ENCODE results near the gene JOSD2. TPM values are rescaled to one million over a fixed set of nuclear protein-coding genes. Genes with fewer than 3 reads are reported as not detected.
A peak's percentile ranks its signal among the peaks of the same experiment; 100 is the strongest.

JOSD2 gene
- total and polyA plus RNA-seq, 9 of the 15 experiments (the other 6 are each of a cell fraction or from before 2014, with no cell fraction given): 0.06 to 14.4 (median 3.1) TPM

DNA sequence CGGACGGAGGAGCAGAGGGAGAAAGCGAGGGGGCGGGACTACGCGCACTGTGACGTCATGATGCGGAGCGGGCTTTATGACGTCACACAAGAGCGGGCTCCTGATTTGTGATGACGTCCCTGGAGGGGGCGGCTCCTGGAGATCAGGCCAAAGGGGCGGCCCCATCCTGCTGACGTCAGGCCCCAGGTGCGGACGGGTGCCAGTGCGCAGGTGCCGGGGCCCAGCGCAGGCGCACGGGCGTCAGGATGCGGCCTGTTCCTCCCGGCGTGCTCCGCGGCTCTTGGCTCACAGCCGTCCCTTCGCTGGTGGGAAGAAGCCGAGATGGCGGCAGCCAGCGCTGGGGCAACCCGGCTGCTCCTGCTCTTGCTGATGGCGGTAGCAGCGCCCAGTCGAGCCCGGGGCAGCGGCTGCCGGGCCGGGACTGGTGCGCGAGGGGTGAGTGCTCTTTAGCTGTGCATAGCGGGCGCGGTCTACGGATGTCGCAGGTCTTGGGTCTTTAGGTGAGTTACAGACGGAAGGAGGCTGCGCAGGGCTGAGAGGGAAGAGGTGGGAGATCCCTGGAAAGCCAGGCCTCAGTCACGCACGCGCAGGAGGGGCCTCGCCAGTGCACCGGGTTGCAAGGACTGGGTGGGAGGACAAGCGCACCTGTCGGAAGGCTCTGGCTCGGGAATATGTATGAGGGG is 34.6 kb downstream of the JOSD2 start, which contains the start of the genes EMC10 and GARIN5A (continued):
- no peak for TF ChIP-seq PRPF4 (IDR thresholded peaks at IDR 0.05; ENCODE audit: insufficient read depth, low read depth, low read length, poor library complexity, severe bottlenecking)
- TF ChIP-seq, protein P1, sequence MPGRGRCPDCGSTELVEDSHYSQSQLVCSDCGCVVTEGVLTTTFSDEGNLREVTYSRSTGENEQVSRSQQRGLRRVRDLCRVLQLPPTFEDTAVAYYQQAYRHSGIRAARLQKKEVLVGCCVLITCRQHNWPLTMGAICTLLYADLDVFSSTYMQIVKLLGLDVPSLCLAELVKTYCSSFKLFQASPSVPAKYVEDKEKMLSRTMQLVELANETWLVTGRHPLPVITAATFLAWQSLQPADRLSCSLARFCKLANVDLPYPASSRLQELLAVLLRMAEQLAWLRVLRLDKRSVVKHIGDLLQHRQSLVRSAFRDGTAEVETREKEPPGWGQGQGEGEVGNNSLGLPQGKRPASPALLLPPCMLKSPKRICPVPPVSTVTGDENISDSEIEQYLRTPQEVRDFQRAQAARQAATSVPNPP (IDR thresholded peaks at IDR 0.05; ENCODE audit: borderline replicate concordance, insufficient read depth, insufficient read length): no peak
- TF ChIP-seq ZNF695 (CRISPR knock-in tag; IDR thresholded peaks at IDR 0.05): no peak
- peak in 1 of 2 experiments; percentile 94; a peak in 2 of 4 replicates for TF ChIP-seq TBL1XR1 (IDR thresholded peaks at IDR 0.05; ENCODE audit: low read length in 2 of 2)
- peak; percentile 39; the same call in 1 of the 2 replicates for TF ChIP-seq PKNOX1 (IDR thresholded peaks at IDR 0.05)
- TF ChIP-seq, protein P2, sequence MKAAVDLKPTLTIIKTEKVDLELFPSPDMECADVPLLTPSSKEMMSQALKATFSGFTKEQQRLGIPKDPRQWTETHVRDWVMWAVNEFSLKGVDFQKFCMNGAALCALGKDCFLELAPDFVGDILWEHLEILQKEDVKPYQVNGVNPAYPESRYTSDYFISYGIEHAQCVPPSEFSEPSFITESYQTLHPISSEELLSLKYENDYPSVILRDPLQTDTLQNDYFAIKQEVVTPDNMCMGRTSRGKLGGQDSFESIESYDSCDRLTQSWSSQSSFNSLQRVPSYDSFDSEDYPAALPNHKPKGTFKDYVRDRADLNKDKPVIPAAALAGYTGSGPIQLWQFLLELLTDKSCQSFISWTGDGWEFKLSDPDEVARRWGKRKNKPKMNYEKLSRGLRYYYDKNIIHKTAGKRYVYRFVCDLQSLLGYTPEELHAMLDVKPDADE (conservative IDR thresholded peaks at IDR 0.05; ENCODE audit: control insufficient read depth, low read depth, low read length): no peak
- no peak for TF ChIP-seq RUNX1 (IDR thresholded peaks at IDR 0.05; ENCODE audit: low read depth)
- TF ChIP-seq CTCF (IDR thresholded peaks at IDR 0.05 in 2 of 3, conservative IDR thresholded peaks at IDR 0.05 in 1 of 3; ENCODE audit: insufficient read depth in 2 of 3, low read depth in 1 of 3, low read length in 3 of 3): no peak
- TF ChIP-seq ZBTB33 (CRISPR knock-in tag; IDR thresholded peaks at IDR 0.05): peak; percentile 95
- no peak for TF ChIP-seq ZNF3 (CRISPR knock-in tag; IDR thresholded peaks at IDR 0.05)
- peak; percentile 23; the same call in 1 of the 2 replicates for TF ChIP-seq MAFK (IDR thresholded peaks at IDR 0.05; ENCODE audit: low read length)
- no peak for TF ChIP-seq ZNF133 (CRISPR knock-in tag; IDR thresholded peaks at IDR 0.05)
- no peak for TF ChIP-seq ESRRB (CRISPR knock-in tag; IDR thresholded peaks at IDR 0.05; ENCODE audit: borderline replicate concordance)
- no peak for TF ChIP-seq EZH2 (IDR thresholded peaks at IDR 0.05; ENCODE audit: borderline replicate concordance, low read depth, low read length)
- TF ChIP-seq, protein P3, sequence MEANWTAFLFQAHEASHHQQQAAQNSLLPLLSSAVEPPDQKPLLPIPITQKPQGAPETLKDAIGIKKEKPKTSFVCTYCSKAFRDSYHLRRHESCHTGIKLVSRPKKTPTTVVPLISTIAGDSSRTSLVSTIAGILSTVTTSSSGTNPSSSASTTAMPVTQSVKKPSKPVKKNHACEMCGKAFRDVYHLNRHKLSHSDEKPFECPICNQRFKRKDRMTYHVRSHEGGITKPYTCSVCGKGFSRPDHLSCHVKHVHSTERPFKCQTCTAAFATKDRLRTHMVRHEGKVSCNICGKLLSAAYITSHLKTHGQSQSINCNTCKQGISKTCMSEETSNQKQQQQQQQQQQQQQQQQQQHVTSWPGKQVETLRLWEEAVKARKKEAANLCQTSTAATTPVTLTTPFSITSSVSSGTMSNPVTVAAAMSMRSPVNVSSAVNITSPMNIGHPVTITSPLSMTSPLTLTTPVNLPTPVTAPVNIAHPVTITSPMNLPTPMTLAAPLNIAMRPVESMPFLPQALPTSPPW (CRISPR knock-in tag; IDR thresholded peaks at IDR 0.05): peak; percentile 50
- TF ChIP-seq SIX5 (IDR thresholded peaks at IDR 0.05; ENCODE audit: borderline replicate concordance in 1 of 2, insufficient read depth in 1 of 2, low read depth in 1 of 2, low read length in 2 of 2): no peak
- TF ChIP-seq RCOR1 (IDR thresholded peaks at IDR 0.05; ENCODE audit: borderline replicate concordance in 1 of 2, low read depth in 2 of 2, low read length in 2 of 2): peak; percentile 56 to 97; a peak in 3 of 4 replicates
